ENCODE data around the gene TULP4. TPM values are rescaled to one million over a fixed set of nuclear protein-coding genes. Genes with fewer than 3 reads are reported as not detected.

Gene TULP4
- total RNA-seq, 2 donors from 2014 or later, result 111 to 119 TPM

DNA sequence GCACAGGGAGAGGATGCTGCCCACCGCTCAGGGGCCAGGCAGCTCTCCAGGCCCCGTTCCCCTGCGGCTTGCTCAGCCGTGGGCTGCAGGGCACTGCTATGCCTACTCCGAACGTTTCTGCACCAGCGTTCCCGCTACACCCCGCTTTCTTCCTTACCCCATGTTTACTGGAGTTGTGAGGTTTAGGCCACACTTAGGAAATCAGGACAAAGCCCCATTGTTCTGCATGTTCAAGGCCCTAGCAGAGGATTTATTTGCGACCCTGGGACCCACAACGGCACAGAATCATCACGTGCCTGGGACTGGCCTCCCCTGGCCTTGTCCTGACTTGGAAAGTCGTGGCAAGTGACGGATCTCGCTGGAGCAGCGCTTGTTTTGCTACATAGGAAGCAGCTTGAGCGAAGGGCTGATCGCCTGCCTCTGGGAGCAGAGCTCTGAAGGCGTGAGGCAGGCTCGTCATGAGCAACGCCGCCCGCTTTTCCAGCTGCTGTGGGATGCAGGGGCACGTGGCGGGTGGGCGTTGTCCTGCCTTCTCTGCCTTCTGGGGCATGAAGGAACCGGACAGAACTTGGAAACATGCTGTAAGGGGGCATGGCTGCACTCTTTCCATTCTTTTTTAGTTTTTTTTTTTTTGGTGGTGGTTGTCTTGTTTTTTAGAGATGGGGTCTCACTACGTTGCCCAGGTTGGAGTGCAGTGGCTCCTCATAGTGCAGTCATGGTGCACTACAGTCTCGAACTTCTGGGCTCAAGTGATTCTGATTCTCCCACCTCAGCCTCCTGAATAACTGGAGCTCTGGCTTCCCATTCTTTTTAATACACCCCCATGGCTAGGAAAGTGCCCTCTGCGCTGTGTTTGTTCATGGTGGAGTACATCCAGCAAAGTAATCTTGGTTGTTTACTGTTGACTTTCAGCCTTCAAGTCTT, 233.0 kb downstream of the TULP4 start:
- H3K9me3 ChIP-seq, result no peaks in the 10 kb centered on the region
- H3K27me3 ChIP-seq (replicated peaks; ENCODE audit: insufficient read depth), result no peaks in the 10 kb centered on the region
- no peaks in the 10 kb centered on the region for H3K36me3 ChIP-seq
- intact Hi-C loops (cut with DNase I), result no loop called here
- H3K27ac ChIP-seq, result no peak overlapping the region
- 85% methylated on average over 30 of the region's 30 CpGs for WGBS
- TF ChIP-seq POLR2AphosphoS5 (IDR thresholded peaks at IDR 0.05) (no peak), POLR2A (IDR thresholded peaks at IDR 0.05) (no peak), CTCF (IDR thresholded peaks at IDR 0.05) (no peak)
- no peaks in the 10 kb centered on the region for H3K4me1 ChIP-seq (replicated peaks)
- DNase-seq (ENCODE audit: low spot score), result no peak
- no peak overlapping the region for H3K4me3 ChIP-seq

DNA sequence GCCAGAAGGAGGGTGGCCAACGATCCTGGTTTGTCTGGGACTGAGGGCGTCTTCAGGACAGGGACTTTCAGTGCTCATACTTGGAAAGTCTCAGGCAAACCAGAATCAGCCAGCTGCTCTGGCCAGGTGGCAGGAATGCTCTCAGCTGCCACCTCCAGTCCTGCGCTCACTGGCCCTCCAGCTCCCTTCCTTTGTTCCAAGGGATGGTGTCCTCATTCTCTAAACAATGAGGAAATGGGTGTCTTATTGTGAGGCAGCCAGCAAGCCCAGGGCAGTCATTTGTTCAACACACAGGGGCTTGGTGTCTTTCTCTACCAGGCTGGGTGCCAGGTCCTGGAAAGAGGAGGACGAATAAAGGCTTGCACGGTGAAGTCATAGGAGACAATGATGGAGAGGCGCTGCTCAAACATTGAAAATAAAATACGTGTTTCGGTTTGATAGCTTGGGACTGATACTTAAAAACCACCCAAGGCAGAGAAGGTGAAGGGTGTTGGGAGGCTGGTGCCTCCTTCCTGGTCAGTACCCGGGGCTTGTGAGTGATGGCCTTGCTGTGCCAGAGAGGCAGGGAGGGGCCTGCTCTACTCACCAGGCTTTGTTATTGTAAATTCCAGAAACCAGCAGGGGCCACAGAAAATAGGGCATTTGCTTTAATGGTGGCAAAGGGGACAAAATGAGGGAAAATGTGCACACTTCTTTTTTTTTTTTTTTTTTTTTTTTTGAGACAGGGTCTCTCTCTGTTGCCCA, 236.3 kb downstream of the TULP4 start:
- Histone ChIP-seq H3K27me3 (replicated peaks; ENCODE audit: insufficient read depth) (no peaks in the 10 kb centered on the region), H3K4me1 (replicated peaks) (no peaks in the 10 kb centered on the region), H3K9me3 (no peaks in the 10 kb centered on the region), H3K27ac (no peak overlapping the region), H3K4me3 (no peak overlapping the region), H3K36me3 (no peaks in the 10 kb centered on the region)
- DNase-seq (ENCODE audit: low spot score), result no peak
- 40% methylated on average over 9 of the region's 9 CpGs for WGBS
- no peak for TF ChIP-seq POLR2A (IDR thresholded peaks at IDR 0.05)
- no peak for TF ChIP-seq POLR2AphosphoS5 (IDR thresholded peaks at IDR 0.05)
- TF ChIP-seq CTCF (IDR thresholded peaks at IDR 0.05), result no peak
- intact Hi-C loops (cut with DNase I), result no loop called here

- no peak for DNase-seq (ENCODE audit: low spot score)
- Histone ChIP-seq H3K4me3 (no peak overlapping the region), H3K36me3 (no peaks in the 10 kb centered on the region), H3K27me3 (replicated peaks; ENCODE audit: insufficient read depth) (no peaks in the 10 kb centered on the region), H3K27ac (no peak overlapping the region), H3K9me3 (no peaks in the 10 kb centered on the region), H3K4me1 (replicated peaks) (no peaks in the 10 kb centered on the region)
- intact Hi-C loops (cut with DNase I), result no loop called here
- TF ChIP-seq CTCF (IDR thresholded peaks at IDR 0.05) (no peak), POLR2AphosphoS5 (IDR thresholded peaks at IDR 0.05) (no peak), POLR2A (IDR thresholded peaks at IDR 0.05) (no peak)
- WGBS, result 63% methylated on average over 6 of the region's 6 CpGs
Observed at GRCh38 chr6:158552055-158552795, 240.0 kb downstream of the TULP4 start.

GRCh38 chr6:158552796-158553138, 240.5 kb downstream of the TULP4 start:
- no peak for DNase-seq (ENCODE audit: low spot score)
- no peak overlapping the region for H3K27ac ChIP-seq
- no peaks in the 10 kb centered on the region for H3K36me3 ChIP-seq
- H3K27me3 ChIP-seq (replicated peaks; ENCODE audit: insufficient read depth), result no peaks in the 10 kb centered on the region
- TF ChIP-seq POLR2A (IDR thresholded peaks at IDR 0.05), result no peak
- no peak for TF ChIP-seq CTCF (IDR thresholded peaks at IDR 0.05)
- no peak for TF ChIP-seq POLR2AphosphoS5 (IDR thresholded peaks at IDR 0.05)
- intact Hi-C loops (cut with DNase I), result no loop called here
- H3K4me1 ChIP-seq (replicated peaks), result no peaks in the 10 kb centered on the region
- 91% methylated on average over 5 of the region's 5 CpGs for WGBS
- no peak overlapping the region for H3K4me3 ChIP-seq
- H3K9me3 ChIP-seq, result no peaks in the 10 kb centered on the region

Data from prostate gland (tissue), 2 donors.